Urothelium cell line (cell line): Measurements from ENCODE around the gene PLXNA3.

ENCODE experiments used
- DNase-seq: peaks from one replicate; pipeline ENCODE4 v3.0.0; 2011; ENCODE audit warnings: low spot score, mixed read lengths
- FAIRE-seq: peaks from 2 replicates; lab custom pipeline; 2011; peaks lifted over from hg19 to GRCh38; lab: Jason Lieb, UNC

Gene PLXNA3

GRCh38 chrX:154458116-154458953 lies at the start of gene PLXNA3:
PLXNA3 (plus strand) TSS chrX:154458281; CDS start chrX:154460184, 1,903 bp downstream.
- FAIRE-seq (no peak), DNase-seq (peak; percentile 72)

- FAIRE-seq (no peak), DNase-seq (no peak)
Observed at GRCh38 chrX:154408659-154409221, 49.3 kb upstream of the PLXNA3 start.

GRCh38 chrX:154409222-154409871 lies 48.7 kb upstream of the PLXNA3 start, which contains the start of gene DNASE1L1:
DNASE1L1 (minus strand) TSS chrX:154409254; CDS start chrX:154405568, 3,686 bp downstream.
- FAIRE-seq: no peak
- DNase-seq: peak; percentile 91

GRCh38 chrX:154411981-154412340 lies 46.1 kb upstream of the PLXNA3 start:
- DNase-seq (peak; percentile 64), FAIRE-seq (no peak)

GRCh38 chrX:154412468-154412867 lies 45.6 kb upstream of the PLXNA3 start:
- FAIRE-seq (no peak), DNase-seq (no peak)

GRCh38 chrX:154413142-154413541 lies 44.9 kb upstream of the PLXNA3 start:
- FAIRE-seq: no peak

GRCh38 chrX:154417157-154417556 lies 40.9 kb upstream of the PLXNA3 start:
- DNase-seq: no peak
- FAIRE-seq: no peak

More at GRCh38 chrX:154413142-154413541, 44.9 kb upstream of the PLXNA3 start:
- DNase-seq: no peak

GRCh38 chrX:154419189-154419588 lies 38.9 kb upstream of the PLXNA3 start:
- DNase-seq: no peak
- FAIRE-seq: no peak

- DNase-seq (no peak), FAIRE-seq (no peak)
Observed at GRCh38 chrX:154419688-154420401, 38.2 kb upstream of the PLXNA3 start.

- DNase-seq: no peak
- no peak for FAIRE-seq
Observed at GRCh38 chrX:154420402-154420756, 37.7 kb upstream of the PLXNA3 start.

- FAIRE-seq (no peak), DNase-seq (no peak)
Observed at GRCh38 chrX:154426916-154427770, 30.9 kb upstream of the PLXNA3 start.

GRCh38 chrX:154428176-154429171 lies 29.6 kb upstream of the PLXNA3 start, which contains the start of gene ATP6AP1:
ATP6AP1 (plus strand) TSS chrX:154428677; CDS start chrX:154428693, 16 bp downstream.
- peak; percentile 94 for DNase-seq
- peak; percentile 87 for FAIRE-seq

- no peak for FAIRE-seq
Observed at GRCh38 chrX:154429711-154430110, 28.4 kb upstream of the PLXNA3 start.

GRCh38 chrX:154430479-154430878 lies 27.6 kb upstream of the PLXNA3 start:
- FAIRE-seq (no peak), DNase-seq (no peak)

More at GRCh38 chrX:154429711-154430110, 28.4 kb upstream of the PLXNA3 start:
- DNase-seq: no peak

- DNase-seq (no peak), FAIRE-seq (no peak)
Observed at GRCh38 chrX:154430916-154431315, 27.2 kb upstream of the PLXNA3 start.

- FAIRE-seq: no peak
- no peak for DNase-seq
Observed at GRCh38 chrX:154431341-154431740, 26.7 kb upstream of the PLXNA3 start.

GRCh38 chrX:154432210-154432609 lies 25.9 kb upstream of the PLXNA3 start:
- FAIRE-seq (no peak), DNase-seq (no peak)

GRCh38 chrX:154433605-154434004 lies 24.5 kb upstream of the PLXNA3 start:
- no peak for FAIRE-seq
- DNase-seq: no peak
